Gastrocnemius medialis (tissue), 4 donors: ENCODE measurements around the gene CARF.

Experiments
- POLR2A ChIP-seq, 2 donors: fragments of 450-650 bp; IDR thresholded peaks; one replicate each; pipeline ENCODE4 v1.6.1; 2017; ENCODE audit warnings: antibody characterized with exemption in 2 of 2, mild to moderate bottlenecking in 2 of 2, moderate library complexity in 2 of 2
- TF ChIP-seq, protein P1 (sequence below), 5 experiments: fragments of 450-650 bp in 3 of 5; fragments of 200-600 bp in 2 of 5; sonication (generic) in 2 of 5; IDR thresholded peaks in 4 of 5; conservative IDR thresholded peaks in 1 of 5; 1 replicate in 4 of 5; 2 replicates in 1 of 5; pipeline ENCODE4 v1.5.1; 2016 to 2019; ENCODE audit warnings: antibody characterized with exemption in 5 of 5, mild to moderate bottlenecking in 3 of 5, moderate library complexity in 3 of 5

DNA sequence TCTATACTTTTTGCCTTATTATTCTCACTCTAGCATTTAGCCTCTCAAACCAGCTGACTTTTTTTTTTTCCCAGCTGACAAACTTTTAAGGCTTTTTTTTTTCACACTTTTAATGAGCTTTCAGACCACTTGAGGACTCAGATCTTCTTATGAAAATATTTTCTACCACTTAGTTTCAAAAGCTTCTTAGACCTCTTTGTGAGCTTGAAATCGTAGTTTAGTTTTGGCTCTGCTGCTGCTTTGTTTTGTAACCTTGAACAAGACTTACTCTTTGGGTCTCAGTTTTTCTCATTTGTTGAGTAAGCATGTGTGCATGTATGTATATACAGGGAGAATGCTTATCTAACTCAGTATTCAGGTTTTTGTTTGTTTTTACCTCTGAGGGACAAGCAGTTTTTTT is 106.1 kb downstream of the CARF start:
- TF ChIP-seq, protein P1, sequence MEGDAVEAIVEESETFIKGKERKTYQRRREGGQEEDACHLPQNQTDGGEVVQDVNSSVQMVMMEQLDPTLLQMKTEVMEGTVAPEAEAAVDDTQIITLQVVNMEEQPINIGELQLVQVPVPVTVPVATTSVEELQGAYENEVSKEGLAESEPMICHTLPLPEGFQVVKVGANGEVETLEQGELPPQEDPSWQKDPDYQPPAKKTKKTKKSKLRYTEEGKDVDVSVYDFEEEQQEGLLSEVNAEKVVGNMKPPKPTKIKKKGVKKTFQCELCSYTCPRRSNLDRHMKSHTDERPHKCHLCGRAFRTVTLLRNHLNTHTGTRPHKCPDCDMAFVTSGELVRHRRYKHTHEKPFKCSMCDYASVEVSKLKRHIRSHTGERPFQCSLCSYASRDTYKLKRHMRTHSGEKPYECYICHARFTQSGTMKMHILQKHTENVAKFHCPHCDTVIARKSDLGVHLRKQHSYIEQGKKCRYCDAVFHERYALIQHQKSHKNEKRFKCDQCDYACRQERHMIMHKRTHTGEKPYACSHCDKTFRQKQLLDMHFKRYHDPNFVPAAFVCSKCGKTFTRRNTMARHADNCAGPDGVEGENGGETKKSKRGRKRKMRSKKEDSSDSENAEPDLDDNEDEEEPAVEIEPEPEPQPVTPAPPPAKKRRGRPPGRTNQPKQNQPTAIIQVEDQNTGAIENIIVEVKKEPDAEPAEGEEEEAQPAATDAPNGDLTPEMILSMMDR (IDR thresholded peaks at IDR 0.05 in 4 of 5, conservative IDR thresholded peaks at IDR 0.05 in 1 of 5) = no peak
- TF ChIP-seq POLR2A (IDR thresholded peaks at IDR 0.05) = no peak
